K562 (cell line): ENCODE results near the gene S100A10. TPM values are rescaled to one million over a fixed set of nuclear protein-coding genes. Genes with fewer than 3 reads are reported as not detected.

Experiments used
- ATF1 ChIP-seq, 2 experiments: fragments of 450-650 bp in 1 of 2; IDR thresholded peaks; 2 replicates each; pipeline ENCODE4 v1.6.1; 2016; ENCODE audit warnings: missing compliant biosample characterization in 1 of 2, missing genetic modification characterization in 1 of 2
- DMBX1 ChIP-seq: fragments of 250-450 bp; sonication (Bioruptor Pico); IDR thresholded peaks from 2 replicates; pipeline ENCODE4 v1.8.0; 2022; ENCODE audit warnings: inconsistent platforms, mild to moderate bottlenecking, moderate library complexity, borderline replicate concordance
- DPF2 ChIP-seq: fragments of 450-650 bp; IDR thresholded peaks from 2 replicates; pipeline ENCODE4 v1.6.1; 2016
- GTF2A2 ChIP-seq: IDR thresholded peaks from 2 replicates; pipeline ENCODE4 v1.6.1; 2016; ENCODE audit warnings: mild to moderate bottlenecking, missing genetic modification characterization, missing compliant biosample characterization
- PCBP2 ChIP-seq: fragments of 200-400 bp; formaldehyde crosslinking; IDR thresholded peaks from 2 replicates; pipeline ENCODE4 v1.6.1; 2018; ENCODE audit warnings: low read length, low read depth, mild to moderate bottlenecking, moderate library complexity; ENCODE audit not compliant: poor library complexity, severe bottlenecking
- ZNF324 ChIP-seq: fragments of 250-450 bp; sonication (Bioruptor Pico); IDR thresholded peaks from 2 replicates; pipeline ENCODE4 v1.4.0; 2020; ENCODE audit warnings: mild to moderate bottlenecking
- ZNF668 ChIP-seq: fragments of 250-450 bp; sonication (Bioruptor Pico); IDR thresholded peaks from 2 replicates; pipeline ENCODE4 v1.8.0; 2022; ENCODE audit warnings: mild to moderate bottlenecking, inconsistent platforms
- polyA plus RNA-seq, 8 experiments: library from polyadenylated mRNA; depleted of rRNA in 4 of 8; stranded (reverse) in 5 of 8; unstranded in 3 of 8; fragments of >200 nt; fragmentation: Nextera tagmentation in 2 of 8; fragmentation: Illumina TruSeq in 1 of 8; extraction: Ambion mirVana in 2 of 8; extraction: Trizol in 1 of 8; gene quantifications; 2 replicates each; pipeline versions ENCODE4 v1.2.1 to v1.2.3, GENCODE V29; 2011 to 2014; ENCODE audit warnings: inconsistent platforms in 1 of 8, missing spikeins in 1 of 8
- total RNA-seq, 7 experiments: library from RNA; depleted of rRNA in 6 of 7; stranded (reverse); fragments of >200 nt in 6 of 7; fragmentation: Illumina TruSeq in 2 of 7; extraction: Trizol in 2 of 7; gene quantifications; 2 replicates each; pipeline versions ENCODE4 v1.2.1 to v1.2.3, GENCODE V29; 2011 to 2021; ENCODE audit warnings: low replicate concordance in 1 of 7
- TF ChIP-seq, protein P1 (sequence below), 2 experiments: fragments of 450-650 bp in 1 of 2; sonication (generic) in 1 of 2; formaldehyde crosslinking in 1 of 2; IDR thresholded peaks in 1 of 2; conservative IDR thresholded peaks in 1 of 2; 2 replicates each; pipeline versions ENCODE4 v1.6.1 to v1.8.1; 2016 to 2023; ENCODE audit warnings: mild to moderate bottlenecking in 2 of 2, moderate library complexity in 2 of 2, inconsistent platforms in 1 of 2, missing genetic modification reagents in 1 of 2
- TF ChIP-seq, protein P2 (sequence below): sonication (generic); formaldehyde crosslinking; IDR thresholded peaks from 2 replicates; pipeline ENCODE4 v1.8.0; 2022; ENCODE audit warnings: mild to moderate bottlenecking, missing genetic modification reagents, borderline replicate concordance
- TF ChIP-seq, protein P3 (sequence below): fragments of 450-650 bp; IDR thresholded peaks from 2 replicates; pipeline ENCODE4 v1.6.1; 2016; ENCODE audit warnings: antibody characterized with exemption
- TF ChIP-seq, protein P4 (sequence below), 2 experiments: fragments of 450-650 bp in 1 of 2; IDR thresholded peaks; 2 replicates each; pipeline ENCODE4 v1.6.1; 2011 to 2017; ENCODE audit warnings: low read depth in 2 of 2, antibody characterized with exemption in 1 of 2, borderline replicate concordance in 1 of 2, low read length in 1 of 2, mild to moderate bottlenecking in 1 of 2, mixed read lengths in 1 of 2; ENCODE audit not compliant: control insufficient read depth in 1 of 2
- TF ChIP-seq, protein P5 (sequence below): fragments of 450-650 bp; IDR thresholded peaks from 2 replicates; pipeline ENCODE4 v1.7.1; 2018; ENCODE audit warnings: mild to moderate bottlenecking, low read depth; ENCODE audit not compliant: partially characterized antibody

The S100A10 gene
- total and polyA plus RNA-seq, 9 of the 15 experiments (the other 6 are each of a cell fraction or from before 2014, with no cell fraction given): 0.32 to 1.6 (median 0.50) TPM; not detected in 3

DNA sequence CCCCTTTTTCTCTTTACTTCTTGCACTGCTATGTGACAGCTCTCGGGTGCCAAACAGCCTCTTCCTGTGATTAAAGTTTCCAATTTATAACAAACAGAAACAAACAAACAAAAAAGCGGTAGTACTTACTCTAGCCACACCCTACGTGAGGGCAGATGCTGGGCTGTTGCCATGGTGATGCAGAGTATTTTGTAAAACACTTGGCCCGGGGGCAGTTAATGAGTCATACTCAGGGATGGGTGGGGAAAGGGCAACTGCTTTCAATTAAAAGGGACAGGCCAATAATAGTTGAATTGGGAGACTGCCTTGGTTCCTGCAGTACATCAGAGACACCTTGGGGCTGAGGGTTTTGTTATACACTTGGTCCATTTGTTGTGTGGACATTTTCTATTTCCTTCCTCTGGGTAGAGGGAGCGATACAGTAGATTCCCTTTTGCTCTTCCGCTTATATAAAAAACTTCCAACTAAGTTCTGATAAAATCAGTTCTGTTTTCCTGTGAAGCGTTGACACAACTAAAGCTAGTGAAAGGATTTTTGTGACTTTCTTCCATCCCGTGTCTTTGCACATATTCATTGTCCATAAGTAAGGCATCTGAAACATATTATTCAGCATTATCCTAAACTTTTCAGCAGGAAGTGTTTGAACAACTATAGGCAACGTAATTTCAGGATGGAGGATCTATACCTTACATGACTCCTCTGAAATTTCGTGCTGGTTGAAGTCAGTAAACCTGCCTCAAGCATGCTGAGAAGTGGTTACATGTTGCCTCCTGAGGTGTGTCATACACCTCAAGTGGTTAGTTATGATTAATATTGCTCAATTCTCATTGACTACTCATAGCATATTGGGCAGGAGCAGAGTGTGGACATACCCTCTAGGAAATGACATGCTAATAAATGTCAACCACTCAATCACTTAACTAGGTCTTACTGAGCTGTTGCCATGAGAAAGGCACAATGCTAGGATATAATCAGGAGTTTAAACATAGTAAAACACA, 47.6 kb downstream of the S100A10 start (continued):
- TF ChIP-seq, protein P1, sequence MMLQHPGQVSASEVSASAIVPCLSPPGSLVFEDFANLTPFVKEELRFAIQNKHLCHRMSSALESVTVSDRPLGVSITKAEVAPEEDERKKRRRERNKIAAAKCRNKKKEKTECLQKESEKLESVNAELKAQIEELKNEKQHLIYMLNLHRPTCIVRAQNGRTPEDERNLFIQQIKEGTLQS (IDR thresholded peaks at IDR 0.05): peak; percentile 95
- TF ChIP-seq, protein P1 (CRISPR knock-in tag; conservative IDR thresholded peaks at IDR 0.05): peak; percentile 93
- TF ChIP-seq, protein P2, sequence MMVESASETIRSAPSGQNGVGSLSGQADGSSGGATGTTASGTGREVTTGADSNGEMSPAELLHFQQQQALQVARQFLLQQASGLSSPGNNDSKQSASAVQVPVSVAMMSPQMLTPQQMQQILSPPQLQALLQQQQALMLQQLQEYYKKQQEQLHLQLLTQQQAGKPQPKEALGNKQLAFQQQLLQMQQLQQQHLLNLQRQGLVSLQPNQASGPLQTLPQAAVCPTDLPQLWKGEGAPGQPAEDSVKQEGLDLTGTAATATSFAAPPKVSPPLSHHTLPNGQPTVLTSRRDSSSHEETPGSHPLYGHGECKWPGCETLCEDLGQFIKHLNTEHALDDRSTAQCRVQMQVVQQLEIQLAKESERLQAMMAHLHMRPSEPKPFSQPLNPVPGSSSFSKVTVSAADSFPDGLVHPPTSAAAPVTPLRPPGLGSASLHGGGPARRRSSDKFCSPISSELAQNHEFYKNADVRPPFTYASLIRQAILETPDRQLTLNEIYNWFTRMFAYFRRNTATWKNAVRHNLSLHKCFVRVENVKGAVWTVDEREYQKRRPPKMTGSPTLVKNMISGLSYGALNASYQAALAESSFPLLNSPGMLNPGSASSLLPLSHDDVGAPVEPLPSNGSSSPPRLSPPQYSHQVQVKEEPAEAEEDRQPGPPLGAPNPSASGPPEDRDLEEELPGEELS (CRISPR knock-in tag): no peak
- TF ChIP-seq, protein P3, sequence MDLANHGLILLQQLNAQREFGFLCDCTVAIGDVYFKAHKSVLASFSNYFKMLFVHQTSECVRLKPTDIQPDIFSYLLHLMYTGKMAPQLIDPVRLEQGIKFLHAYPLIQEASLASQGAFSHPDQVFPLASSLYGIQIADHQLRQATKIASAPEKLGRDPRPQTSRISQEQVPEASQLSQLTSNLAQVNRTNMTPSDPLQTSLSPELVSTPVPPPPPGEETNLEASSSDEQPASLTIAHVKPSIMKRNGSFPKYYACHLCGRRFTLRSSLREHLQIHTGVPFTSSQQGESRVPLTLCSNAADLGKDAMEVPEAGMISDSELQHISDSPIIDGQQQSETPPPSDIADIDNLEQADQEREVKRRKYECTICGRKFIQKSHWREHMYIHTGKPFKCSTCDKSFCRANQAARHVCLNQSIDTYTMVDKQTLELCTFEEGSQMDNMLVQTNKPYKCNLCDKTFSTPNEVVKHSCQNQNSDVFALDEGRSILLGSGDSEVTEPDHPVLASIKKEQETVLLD: no peak
- TF ChIP-seq ATF1 (CRISPR knock-in tag; IDR thresholded peaks at IDR 0.05) (no peak), ATF1 (tag; IDR thresholded peaks at IDR 0.05) (peak; percentile 12; the same call in 1 of the 2 replicates), ZNF324 (CRISPR knock-in tag) (no peak), ZNF668 (CRISPR knock-in tag) (no peak), DPF2 (peak; percentile 74; the same call in 1 of the 2 replicates), PCBP2 (no peak), GTF2A2 (tag) (no peak), DMBX1 (CRISPR knock-in tag) (no peak)
- TF ChIP-seq, protein P4, sequence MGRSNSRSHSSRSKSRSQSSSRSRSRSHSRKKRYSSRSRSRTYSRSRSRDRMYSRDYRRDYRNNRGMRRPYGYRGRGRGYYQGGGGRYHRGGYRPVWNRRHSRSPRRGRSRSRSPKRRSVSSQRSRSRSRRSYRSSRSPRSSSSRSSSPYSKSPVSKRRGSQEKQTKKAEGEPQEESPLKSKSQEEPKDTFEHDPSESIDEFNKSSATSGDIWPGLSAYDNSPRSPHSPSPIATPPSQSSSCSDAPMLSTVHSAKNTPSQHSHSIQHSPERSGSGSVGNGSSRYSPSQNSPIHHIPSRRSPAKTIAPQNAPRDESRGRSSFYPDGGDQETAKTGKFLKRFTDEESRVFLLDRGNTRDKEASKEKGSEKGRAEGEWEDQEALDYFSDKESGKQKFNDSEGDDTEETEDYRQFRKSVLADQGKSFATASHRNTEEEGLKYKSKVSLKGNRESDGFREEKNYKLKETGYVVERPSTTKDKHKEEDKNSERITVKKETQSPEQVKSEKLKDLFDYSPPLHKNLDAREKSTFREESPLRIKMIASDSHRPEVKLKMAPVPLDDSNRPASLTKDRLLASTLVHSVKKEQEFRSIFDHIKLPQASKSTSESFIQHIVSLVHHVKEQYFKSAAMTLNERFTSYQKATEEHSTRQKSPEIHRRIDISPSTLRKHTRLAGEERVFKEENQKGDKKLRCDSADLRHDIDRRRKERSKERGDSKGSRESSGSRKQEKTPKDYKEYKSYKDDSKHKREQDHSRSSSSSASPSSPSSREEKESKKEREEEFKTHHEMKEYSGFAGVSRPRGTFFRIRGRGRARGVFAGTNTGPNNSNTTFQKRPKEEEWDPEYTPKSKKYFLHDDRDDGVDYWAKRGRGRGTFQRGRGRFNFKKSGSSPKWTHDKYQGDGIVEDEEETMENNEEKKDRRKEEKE (IDR thresholded peaks at IDR 0.05; ENCODE audit: borderline replicate concordance in 1 of 2, control insufficient read depth in 1 of 2, low read depth in 2 of 2, low read length in 1 of 2): no peak
- TF ChIP-seq, protein P5, sequence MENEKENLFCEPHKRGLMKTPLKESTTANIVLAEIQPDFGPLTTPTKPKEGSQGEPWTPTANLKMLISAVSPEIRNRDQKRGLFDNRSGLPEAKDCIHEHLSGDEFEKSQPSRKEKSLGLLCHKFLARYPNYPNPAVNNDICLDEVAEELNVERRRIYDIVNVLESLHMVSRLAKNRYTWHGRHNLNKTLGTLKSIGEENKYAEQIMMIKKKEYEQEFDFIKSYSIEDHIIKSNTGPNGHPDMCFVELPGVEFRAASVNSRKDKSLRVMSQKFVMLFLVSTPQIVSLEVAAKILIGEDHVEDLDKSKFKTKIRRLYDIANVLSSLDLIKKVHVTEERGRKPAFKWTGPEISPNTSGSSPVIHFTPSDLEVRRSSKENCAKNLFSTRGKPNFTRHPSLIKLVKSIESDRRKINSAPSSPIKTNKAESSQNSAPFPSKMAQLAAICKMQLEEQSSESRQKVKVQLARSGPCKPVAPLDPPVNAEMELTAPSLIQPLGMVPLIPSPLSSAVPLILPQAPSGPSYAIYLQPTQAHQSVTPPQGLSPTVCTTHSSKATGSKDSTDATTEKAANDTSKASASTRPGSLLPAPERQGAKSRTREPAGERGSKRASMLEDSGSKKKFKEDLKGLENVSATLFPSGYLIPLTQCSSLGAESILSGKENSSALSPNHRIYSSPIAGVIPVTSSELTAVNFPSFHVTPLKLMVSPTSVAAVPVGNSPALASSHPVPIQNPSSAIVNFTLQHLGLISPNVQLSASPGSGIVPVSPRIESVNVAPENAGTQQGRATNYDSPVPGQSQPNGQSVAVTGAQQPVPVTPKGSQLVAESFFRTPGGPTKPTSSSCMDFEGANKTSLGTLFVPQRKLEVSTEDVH: no peak
